Neural cell (in vitro differentiated cells): ENCODE results near the gene ARSK. TPM values are rescaled to one million over a fixed set of nuclear protein-coding genes. Genes with fewer than 3 reads are reported as not detected.
"Not testable (repeated sequence)": the region's sequence is repeated elsewhere in the genome, so short reads cannot be mapped to it uniquely, and the experiment has no call there.

Source experiments
- H2AFZ ChIP-seq: fragments of 200-600, 300-800 bp; sonication (generic), shearing (Covaris generic); 2 replicates; pipeline ENCODE4 v1.6.0; 2014; ENCODE audit warnings: low read depth, mild to moderate bottlenecking, antibody characterized with exemption, low read length, moderate library complexity
- H3F3A ChIP-seq: fragments of 200-600 bp; shearing (Covaris generic); 2 replicates; pipeline ENCODE4 v1.6.1; 2016; ENCODE audit warnings: mild to moderate bottlenecking, moderate library complexity, mixed read lengths, antibody characterized with exemption, low read length; ENCODE audit not compliant: insufficient read depth, poor library complexity, severe bottlenecking
- H3K27ac ChIP-seq: fragments of 200-600, 300-800 bp; sonication (generic), shearing (Covaris generic); 2 replicates; pipeline ENCODE4 v1.5.1; 2014; ENCODE audit warnings: mild to moderate bottlenecking, low read length, moderate library complexity
- H3K27me3 ChIP-seq: fragments of 300-800, 200-600 bp; sonication (generic), shearing (Covaris generic); 2 replicates; pipeline ENCODE4 v1.6.0; 2014; ENCODE audit warnings: mild to moderate bottlenecking, low read depth, low read length, moderate library complexity; ENCODE audit not compliant: insufficient read depth
- H3K36me3 ChIP-seq: fragments of 300-800, 200-600 bp; sonication (generic), shearing (Covaris generic); 2 replicates; pipeline ENCODE4 v1.5.1; 2014; ENCODE audit warnings: mild to moderate bottlenecking, antibody characterized with exemption, low read length, moderate library complexity; ENCODE audit not compliant: insufficient read depth
- H3K4me2 ChIP-seq: fragments of 300-800, 200-600 bp; sonication (generic), shearing (Covaris generic); 2 replicates; pipeline ENCODE4 v1.6.0; 2014; ENCODE audit warnings: mild to moderate bottlenecking, low read length
- H3K4me3 ChIP-seq: fragments of 300-800, 200-600 bp; sonication (generic), shearing (Covaris generic); 2 replicates; pipeline ENCODE4 v1.5.1; 2014; ENCODE audit warnings: mild to moderate bottlenecking, low read length, moderate library complexity
- H3K79me2 ChIP-seq: fragments of 200-600 bp; shearing (Covaris generic); replicated peaks from 2 replicates; pipeline ENCODE4 v1.6.0; 2014; ENCODE audit warnings: mild to moderate bottlenecking, low read length, moderate library complexity; ENCODE audit not compliant: insufficient read depth
- H3K9ac ChIP-seq: fragments of 300-800, 200-600 bp; sonication (generic), shearing (Covaris generic); 2 replicates; pipeline ENCODE4 v1.6.1; 2016; ENCODE audit warnings: mild to moderate bottlenecking, low read length, mixed read lengths
- H3K9me2 ChIP-seq: fragments of 200-600 bp; shearing (Covaris generic); 2 replicates; pipeline ENCODE4 v1.6.1; 2016; ENCODE audit warnings: mild to moderate bottlenecking, low read length, mixed read lengths; ENCODE audit not compliant: insufficient read depth
- H3K9me3 ChIP-seq: fragments of 200-600, 300-800 bp; sonication (generic), shearing (Covaris generic); 2 replicates; pipeline ENCODE4 v1.6.1; 2016; ENCODE audit warnings: mild to moderate bottlenecking, mixed run types, low read length, moderate library complexity, mixed read lengths
- H4K20me1 ChIP-seq: fragments of 200-600 bp; shearing (Covaris generic); 2 replicates; pipeline ENCODE4 v1.6.1; 2016; ENCODE audit warnings: mild to moderate bottlenecking, mixed run types; ENCODE audit not compliant: insufficient read depth
- CTCF ChIP-seq: fragments of 450-650 bp; IDR thresholded peaks from 2 replicates; pipeline ENCODE4 v1.5.1; 2014; ENCODE audit warnings: antibody characterized with exemption, mild to moderate bottlenecking, moderate library complexity; ENCODE audit not compliant: poor library complexity, severe bottlenecking
- EP300 ChIP-seq: fragments of 450-650 bp; conservative IDR thresholded peaks from 2 replicates; pipeline ENCODE4 v1.6.1; 2014; ENCODE audit warnings: antibody characterized with exemption, mild to moderate bottlenecking, moderate library complexity; ENCODE audit not compliant: poor library complexity, severe bottlenecking
- EZH2 ChIP-seq: fragments of 200-600, 300-800 bp; shearing (Covaris generic), sonication (generic); IDR thresholded peaks from 2 replicates; pipeline ENCODE4 v1.6.1; 2014; ENCODE audit warnings: antibody characterized with exemption, low read length, borderline replicate concordance, mild to moderate bottlenecking; ENCODE audit not compliant: insufficient read depth, poor library complexity, severe bottlenecking
- MXI1 ChIP-seq: fragments of 450-650 bp; conservative IDR thresholded peaks from 2 replicates; pipeline ENCODE4 v1.6.1; 2014; ENCODE audit warnings: antibody characterized with exemption, mild to moderate bottlenecking; ENCODE audit not compliant: poor library complexity, severe bottlenecking
- POLR2AphosphoS5 ChIP-seq: IDR thresholded peaks from 2 replicates; pipeline ENCODE4 v1.6.1; 2012
- RAD21 ChIP-seq: fragments of 450-650 bp; conservative IDR thresholded peaks from 2 replicates; pipeline ENCODE4 v1.6.1; 2014; ENCODE audit warnings: antibody characterized with exemption, mild to moderate bottlenecking, moderate library complexity
- REST ChIP-seq: IDR thresholded peaks from 2 replicates; pipeline ENCODE4 v1.6.1; 2012; ENCODE audit warnings: borderline replicate concordance
- SMC3 ChIP-seq: fragments of 450-650 bp; conservative IDR thresholded peaks from 2 replicates; pipeline ENCODE4 v1.6.1; 2014; ENCODE audit warnings: antibody characterized with exemption, mild to moderate bottlenecking, moderate library complexity; ENCODE audit not compliant: poor library complexity
- TAF1 ChIP-seq: IDR thresholded peaks from 2 replicates; pipeline ENCODE4 v1.6.1; 2012; ENCODE audit warnings: low read depth
- polyA plus RNA-seq: library from polyadenylated mRNA; depleted of rRNA; stranded (reverse); fragments of >200 nt; gene quantifications from 2 replicates; pipeline ENCODE4 v1.2.3, GENCODE V29; 2014

Gene ARSK
- polyA plus RNA-seq, 1 donor from 2014 or later, result 2.8 TPM

- H3F3A ChIP-seq, result no peaks in the 10 kb centered on the region
- H3K27me3 ChIP-seq, result no peaks in the 10 kb centered on the region
- H3K9ac ChIP-seq, result no peak overlapping the region
- H3K36me3 ChIP-seq, result no peaks in the 10 kb centered on the region
- H2AFZ ChIP-seq, result no peak overlapping the region
- no peak overlapping the region for H3K27ac ChIP-seq
- no peaks in the 10 kb centered on the region for H4K20me1 ChIP-seq
- TF ChIP-seq SMC3 (no peak), TAF1 (no peak), POLR2AphosphoS5 (no peak), REST (no peak), EZH2 (no peak), CTCF (no peak), RAD21 (no peak), MXI1 (no peak)
- H3K4me2 ChIP-seq, result no peak overlapping the region
- H3K9me2 ChIP-seq, result no peaks in the 10 kb centered on the region
- no peak overlapping the region for H3K4me3 ChIP-seq
- H3K9me3 ChIP-seq, result no peaks in the 10 kb centered on the region
- no peaks in the 10 kb centered on the region for H3K79me2 ChIP-seq
These were observed 77.2 kb downstream of the ARSK start for GRCh38 chr5:95631991-95632675.

- H3K27me3 ChIP-seq, H3K4me3 ChIP-seq, H3K27ac ChIP-seq, H3K4me2 ChIP-seq, H3K9me3 ChIP-seq, H4K20me1 ChIP-seq, H3K9ac ChIP-seq, H3K36me3 ChIP-seq, H3F3A ChIP-seq, H3K9me2 ChIP-seq, H3K79me2 ChIP-seq, H2AFZ ChIP-seq: not testable (repeated sequence)
These were observed 78.0 kb downstream of the ARSK start for GRCh38 chr5:95632942-95633341.

- Histone ChIP-seq H4K20me1 (no peaks in the 10 kb centered on the region), H3K79me2 (no peaks in the 10 kb centered on the region), H2AFZ (no peak overlapping the region), H3K27me3 (no peaks in the 10 kb centered on the region), H3F3A (no peaks in the 10 kb centered on the region), H3K9me2 (no peaks in the 10 kb centered on the region), H3K4me2 (no peak overlapping the region), H3K9ac (no peak overlapping the region), H3K27ac (no peak overlapping the region), H3K4me3 (no peak overlapping the region), H3K9me3 (no peaks in the 10 kb centered on the region), H3K36me3 (no peaks in the 10 kb centered on the region)
- TF ChIP-seq SMC3, result no peak
- no peak for TF ChIP-seq POLR2AphosphoS5
- TF ChIP-seq EZH2, result no peak
- TF ChIP-seq TAF1, result no peak
- no peak for TF ChIP-seq MXI1
- no peak for TF ChIP-seq CTCF
- TF ChIP-seq EP300, result no peak
- TF ChIP-seq RAD21, result no peak
- TF ChIP-seq REST, result no peak
These were observed 78.8 kb downstream of the ARSK start for GRCh38 chr5:95633671-95634070.
